ENCODE measurements around the gene UXT. TPM values are rescaled to one million over a fixed set of nuclear protein-coding genes. Genes with fewer than 3 reads are reported as not detected.
A peak's percentile ranks its signal among the peaks of the same experiment; 100 is the strongest.

Gene UXT
- total RNA-seq, 1 donor from 2014 or later, result 164 TPM

DNA sequence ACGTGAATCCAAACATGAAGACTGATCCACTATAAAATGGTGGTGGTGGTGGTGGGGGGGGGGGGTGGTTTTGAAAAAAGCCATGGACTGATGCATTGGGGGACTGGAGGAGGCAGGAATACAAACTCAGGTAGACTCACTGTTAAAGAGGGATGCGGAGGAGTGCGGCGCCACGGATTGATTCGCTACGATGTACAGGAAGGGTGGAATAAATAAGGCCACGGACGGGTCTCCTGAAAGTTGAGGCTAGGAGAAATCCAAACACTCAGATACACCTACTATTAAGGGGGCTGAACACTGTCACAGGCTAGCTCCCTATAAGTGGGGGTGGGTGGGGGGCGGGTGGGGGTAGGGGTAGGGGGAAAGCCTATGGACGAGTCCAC lies 9.2 kb downstream of the UXT start:
- DNase-seq (ENCODE audit: low read depth in 2 of 2), result no peak

DNA sequence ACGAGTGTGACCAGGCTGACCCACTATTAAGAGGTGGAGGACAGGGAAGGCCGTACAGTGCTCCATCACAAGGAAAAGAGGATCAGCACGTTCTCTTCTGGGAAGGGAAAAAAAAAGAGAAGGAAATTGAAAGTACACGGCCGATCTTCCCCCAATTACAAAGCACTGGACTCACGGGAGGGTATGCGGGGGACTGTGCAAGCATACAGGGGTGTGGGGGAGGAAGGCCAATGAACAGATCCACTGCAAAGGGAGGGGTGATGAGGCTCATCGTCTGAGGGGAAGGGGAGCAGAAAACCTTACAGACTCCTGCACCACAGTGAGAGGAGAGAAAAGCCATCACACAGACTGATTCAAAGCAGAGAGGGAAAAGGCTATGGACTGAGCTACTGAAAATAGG lies 9.7 kb downstream of the UXT start:
- no peak for DNase-seq (ENCODE audit: low read depth in 2 of 2)

DNA sequence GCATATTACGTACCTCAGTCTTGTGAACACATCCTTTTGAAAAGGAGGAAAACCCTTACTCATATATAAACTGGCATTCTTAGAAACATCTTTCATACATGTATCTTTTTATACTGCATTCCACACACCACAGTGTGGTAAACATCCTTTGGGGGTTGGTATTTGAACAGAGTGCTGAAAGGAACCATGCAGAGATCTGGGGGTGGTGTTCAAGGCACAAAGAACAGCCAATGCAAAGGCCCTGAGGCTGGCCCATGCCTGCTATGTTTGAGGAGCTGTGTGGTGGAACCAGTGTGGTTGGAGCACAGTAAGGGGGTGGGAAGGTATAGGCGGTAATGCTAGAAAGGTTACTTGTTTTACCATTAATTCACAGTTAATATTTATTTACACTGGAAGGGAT lies 10.6 kb downstream of the UXT start:
- DNase-seq (ENCODE audit: low read depth in 2 of 2), result no peak

DNA sequence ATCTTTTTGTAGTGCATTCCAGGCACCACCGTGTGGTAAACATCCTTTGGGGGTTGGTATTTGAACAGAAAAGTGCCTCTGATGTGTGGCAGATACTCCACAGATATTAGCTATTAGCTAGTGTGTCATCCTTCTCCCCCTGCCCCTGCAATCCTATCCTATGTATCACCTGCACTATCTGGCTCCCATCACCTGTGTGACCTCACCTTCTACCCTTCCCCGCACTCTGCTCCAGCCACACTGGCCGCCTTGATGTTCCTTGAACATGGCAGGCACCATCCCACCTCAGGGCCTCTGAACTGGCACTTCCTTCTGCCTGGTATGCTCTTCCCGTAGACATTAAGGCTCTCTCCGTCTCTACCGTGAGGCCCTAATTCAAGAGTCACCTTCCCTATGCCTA lies 12.3 kb downstream of the UXT start:
- DNase-seq (ENCODE audit: low read depth in 2 of 2), result no peak

DNA sequence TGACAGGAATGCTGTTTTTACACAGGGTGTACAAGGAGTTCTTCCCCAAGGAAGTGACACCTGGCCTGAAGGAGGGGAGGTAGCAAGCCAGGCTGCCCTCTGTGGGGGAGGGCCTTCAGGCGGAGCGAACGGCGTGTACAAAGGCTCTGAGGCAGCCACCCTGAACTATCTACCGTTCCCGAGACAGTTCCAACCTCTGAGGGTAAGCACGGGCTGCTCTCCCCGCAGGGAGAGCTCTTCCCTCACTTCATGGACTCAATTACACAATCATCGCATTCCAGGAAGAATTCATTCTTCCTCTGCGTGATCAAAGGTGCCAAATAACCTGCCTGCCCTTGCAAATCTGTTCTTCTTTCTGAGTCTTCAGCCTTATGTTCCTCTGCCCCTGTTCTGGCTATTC lies 13.4 kb downstream of the UXT start:
- no peak for DNase-seq (ENCODE audit: low read depth in 2 of 2)

DNA sequence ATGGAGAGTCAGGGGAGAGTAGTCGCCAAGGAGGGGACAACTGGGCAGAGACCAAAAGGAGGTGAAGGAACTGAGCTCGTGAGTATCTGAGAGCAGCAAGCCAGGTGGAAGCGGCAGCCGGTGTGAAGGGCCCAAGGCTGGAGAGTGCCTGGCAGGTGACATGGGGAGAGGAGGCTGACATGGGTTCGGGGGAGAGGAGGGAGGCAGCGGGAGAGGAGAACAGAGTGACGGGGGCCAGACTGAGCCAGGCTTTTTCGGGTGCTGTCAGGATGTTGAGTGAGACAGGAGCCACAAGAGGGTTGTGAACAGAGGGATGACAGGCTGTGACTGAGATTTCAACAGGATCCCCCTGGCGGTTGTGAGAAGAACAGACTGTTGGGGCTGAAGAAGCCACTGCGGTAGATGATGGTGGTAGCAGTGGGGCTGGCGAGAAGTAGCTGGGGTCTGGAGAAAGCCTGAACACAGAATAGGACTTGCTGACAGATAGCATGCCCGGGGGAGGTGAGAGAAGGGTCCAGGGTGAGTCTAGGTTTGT lies 14.4 kb downstream of the UXT start:
- DNase-seq (ENCODE audit: low read depth in 2 of 2), result peak; percentile 59 to 65

DNA sequence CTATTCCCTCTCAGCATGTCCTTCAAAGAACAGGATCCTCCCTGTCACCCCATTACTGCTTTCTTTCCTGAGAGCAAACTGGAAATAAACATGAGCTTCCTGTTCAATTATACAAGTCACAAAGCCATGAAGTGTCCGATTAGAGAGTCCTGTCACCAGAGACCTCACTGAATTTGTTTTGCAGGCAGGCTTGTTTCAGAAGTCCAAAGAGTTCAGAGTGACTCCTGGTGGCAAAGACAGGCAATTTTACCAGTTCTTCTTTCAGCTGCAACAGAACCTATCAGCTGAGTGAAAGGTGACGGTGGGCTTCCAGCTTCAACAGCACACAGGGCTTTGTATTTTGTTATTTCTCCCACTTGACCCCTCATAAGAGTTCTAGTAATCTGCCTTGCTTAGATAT lies 15.1 kb downstream of the UXT start:
- peak; percentile 63 to 71 for DNase-seq (ENCODE audit: low read depth in 2 of 2)

DNA sequence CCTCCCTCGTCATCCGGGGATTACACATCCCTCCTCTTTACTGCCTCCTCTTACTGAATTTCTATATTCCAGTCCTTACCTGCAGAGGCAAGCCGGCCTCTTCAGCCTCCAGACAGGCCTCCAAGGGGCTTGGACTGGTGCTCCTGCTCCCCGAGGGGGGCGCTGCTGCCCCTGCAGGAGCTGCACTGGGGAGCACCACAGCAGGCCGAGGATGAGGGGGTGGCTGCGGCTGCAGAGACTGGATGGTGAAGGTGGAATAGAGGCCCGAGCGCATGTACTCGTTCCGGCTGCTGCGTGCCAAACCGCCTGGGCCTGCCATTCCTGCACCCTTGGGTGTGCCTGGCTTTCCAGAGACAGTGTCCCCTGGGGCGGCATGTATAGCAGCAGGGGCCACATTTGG lies 20.2 kb downstream of the UXT start:
- no peak for DNase-seq (ENCODE audit: low read depth in 2 of 2)

DNA sequence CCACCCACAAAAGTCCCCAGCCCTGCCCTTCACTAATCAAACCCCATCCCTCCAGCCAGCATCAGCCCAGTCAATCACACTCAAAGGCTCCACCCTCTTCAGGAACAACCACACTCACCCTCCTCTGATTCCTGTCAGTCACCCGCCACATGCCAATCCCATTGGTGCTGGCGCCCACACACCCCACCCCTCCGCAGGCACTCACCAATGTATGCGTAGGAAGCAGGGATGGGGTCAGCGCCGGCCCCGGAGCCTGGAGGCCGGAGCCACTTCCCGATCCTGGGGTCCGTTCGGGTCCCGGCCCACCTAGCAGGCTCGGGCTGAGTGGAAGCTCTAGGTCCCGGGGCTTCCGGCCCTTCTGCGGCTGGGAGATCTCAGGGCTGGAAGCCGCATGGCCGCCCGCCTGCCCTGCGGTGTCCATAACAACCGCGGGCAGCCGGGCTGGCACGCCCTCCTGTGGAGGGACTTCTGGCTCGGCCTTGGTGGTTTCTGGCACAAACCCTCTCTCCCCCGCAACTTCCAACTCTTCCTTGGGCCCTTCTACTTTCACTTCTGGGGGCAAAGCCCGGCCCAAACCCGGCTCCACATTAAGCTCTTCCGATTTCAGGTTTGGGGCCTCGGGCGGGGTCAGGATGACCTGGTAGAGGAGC lies 21.3 kb downstream of the UXT start:
- DNase-seq (ENCODE audit: low read depth in 2 of 2), result peak; percentile 76 to 83

DNA sequence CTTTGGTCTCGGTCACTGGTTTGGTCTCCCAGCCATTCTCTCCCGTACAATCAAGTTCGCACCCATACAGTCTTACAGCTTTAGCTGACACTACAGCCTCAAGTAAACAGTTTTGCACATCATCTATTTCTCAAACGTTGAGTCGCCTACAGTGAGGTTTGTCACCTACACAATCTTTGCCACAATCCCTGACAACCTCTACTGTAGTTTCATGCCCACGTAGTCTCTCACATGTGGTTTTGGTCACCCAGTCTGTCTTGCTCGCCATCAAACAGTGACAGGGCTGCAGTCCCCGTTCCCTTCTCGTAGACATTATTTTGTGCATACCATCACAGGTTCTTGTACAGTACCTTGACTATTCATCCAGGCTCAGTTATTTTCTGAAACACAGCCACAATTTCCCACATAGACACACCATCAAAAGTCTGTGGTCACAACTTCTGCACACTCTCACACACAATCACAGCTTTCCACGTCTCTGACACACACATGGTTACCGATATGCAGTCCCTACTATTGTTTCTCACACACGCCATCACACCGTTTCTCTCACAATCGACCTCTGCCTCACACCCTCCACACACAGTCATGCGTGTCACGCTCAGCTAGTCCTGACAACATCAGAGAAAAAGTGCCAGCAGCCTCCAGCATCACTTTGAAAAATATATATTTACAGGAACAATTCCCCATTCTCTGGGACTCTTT lies 24.0 kb downstream of the UXT start:
- no peak for DNase-seq (ENCODE audit: low read depth in 2 of 2)

DNA sequence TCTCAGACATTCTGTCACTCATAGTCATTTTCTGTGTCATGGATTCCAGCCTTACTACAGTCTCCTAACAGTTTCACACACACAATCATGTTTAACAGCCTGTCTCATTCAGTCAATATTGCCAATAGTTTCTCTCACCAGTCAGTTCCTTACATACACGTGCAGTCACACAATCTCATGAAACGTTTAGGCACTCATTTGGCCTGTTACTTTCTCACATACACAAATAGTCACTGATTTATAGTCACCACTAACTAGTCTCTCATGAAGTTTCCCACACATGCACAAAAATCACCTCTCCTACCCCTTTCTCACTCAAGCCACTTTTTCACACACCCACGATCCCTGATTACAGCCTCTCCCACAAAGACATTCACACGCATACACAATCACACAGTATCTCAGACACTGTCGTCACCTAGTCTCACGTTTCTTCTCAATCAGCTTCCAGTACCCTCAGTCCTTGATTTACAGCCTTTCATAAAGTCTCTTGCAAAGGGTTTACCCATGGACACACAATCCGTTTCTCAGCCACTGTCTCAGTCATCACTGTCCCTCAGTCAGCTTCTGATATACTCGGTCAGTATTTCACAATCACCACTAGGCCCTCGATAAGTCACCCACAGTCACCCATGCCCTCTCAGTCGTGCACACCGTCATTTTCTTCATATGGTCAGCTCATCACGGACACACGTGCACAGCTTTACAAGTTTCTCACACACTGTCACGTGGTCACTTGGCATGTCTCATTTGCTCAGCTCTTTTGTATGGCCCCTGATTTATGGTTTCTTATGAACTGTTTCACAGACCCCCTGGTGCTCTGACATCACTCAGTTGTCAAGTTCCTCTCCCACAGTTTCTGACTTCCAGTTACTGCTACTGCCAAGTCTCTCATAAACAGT lies 25.0 kb downstream of the UXT start:
- DNase-seq (ENCODE audit: low read depth in 2 of 2), result no peak

DNA sequence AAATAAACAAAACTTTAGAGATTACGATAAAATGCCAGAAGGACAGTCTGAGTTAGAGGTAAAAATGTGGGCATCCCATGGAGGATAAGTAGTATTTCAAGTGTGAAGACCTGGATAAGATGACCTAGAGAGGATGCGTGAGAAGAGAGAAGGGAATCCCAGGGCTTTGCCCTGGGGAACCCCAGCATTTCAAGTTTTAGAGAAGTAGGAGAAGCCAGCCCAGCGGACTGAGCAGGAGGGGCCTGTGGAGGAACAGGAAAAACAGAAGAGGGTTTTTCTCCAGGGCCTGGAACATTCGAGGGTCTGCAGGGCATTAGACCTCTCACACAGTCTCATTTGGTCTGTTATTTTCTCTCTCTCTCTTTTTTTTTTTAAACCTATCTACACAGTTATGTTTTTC lies 26.3 kb downstream of the UXT start:
- DNase-seq (ENCODE audit: low read depth in 2 of 2), result no peak

DNA sequence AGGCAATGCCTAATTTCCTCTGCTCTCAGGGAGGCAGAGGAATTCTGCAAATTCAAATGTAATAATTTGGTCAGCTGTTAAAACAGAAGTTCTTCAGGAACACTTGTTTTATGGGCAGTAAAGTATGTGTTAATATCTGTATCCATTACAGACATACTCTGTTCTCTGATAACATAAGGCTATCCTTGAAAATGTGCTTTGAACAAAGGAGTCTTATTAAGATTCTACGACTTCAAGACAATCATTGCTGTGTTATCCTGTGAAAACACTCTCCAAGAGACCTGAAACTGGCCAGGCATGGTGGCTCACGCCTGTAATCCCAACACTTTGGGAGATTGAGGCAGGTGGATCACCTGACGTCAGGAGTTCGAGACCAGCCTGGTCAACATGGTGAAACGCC lies 27.3 kb downstream of the UXT start:
- no peak for DNase-seq (ENCODE audit: low read depth in 2 of 2)

DNA sequence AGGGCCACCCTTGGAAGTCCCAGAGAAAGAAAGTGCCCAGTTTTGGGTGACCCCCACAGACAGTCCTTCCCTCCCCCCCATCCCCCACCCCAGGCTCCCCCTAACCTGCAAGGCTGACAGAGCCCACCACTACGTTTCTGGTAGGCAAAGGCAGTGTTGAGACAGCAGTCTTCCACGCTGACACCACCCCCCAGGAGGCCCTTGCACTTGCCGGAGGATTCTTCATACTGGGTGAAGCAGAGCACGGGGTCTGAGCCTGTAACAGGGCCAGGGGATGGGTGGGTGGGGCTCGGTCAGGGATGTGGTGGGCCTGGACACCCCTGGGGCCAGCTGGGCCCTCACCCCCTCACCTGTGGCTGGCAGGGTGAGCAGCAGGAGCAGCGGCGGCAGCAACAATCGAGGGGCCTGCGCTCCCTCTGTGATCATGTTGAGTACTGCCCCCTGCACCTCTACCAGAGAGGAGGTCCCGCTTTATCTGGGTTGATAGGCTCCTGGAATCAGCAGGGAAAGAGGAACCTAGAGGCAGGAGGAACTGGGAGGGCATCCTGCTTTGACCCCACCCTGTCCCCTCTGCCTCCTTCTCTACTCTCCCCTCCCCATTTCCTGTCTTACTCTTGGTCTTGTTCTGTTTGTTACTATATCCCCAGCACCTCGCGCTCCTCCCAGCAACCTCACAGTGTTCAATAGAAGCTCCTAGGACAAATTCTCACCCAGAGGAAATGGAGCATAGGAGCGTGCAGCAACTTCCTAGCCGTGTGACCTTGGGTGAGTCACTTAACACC lies 29.4 kb downstream of the UXT start, which contains the start of gene CFP:
CFP (minus strand) TSS at position 512 of the 782 bp plus-strand sequence; CDS start at position 426, 86 bp downstream.
- no peak for DNase-seq (ENCODE audit: low read depth in 2 of 2)

DNA sequence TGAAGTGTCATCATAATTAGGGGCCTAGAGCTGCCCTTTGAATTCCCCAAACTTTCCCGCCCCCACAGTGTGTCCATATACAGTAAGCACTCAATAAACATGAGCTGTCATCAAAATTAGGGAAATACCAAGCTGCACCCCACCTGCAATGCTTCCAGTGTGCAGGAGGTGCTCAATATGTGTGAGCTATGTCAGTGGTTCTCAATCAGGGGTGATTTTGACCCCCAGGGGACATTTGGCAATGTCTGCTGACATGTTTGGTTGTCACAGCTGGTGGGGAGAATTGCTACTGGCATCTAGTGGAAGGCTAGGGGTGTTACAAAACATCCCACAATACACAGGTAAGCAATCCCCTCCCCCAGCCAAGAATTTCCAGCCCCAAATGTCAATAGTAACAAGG lies 30.0 kb downstream of the UXT start:
- no peak for DNase-seq (ENCODE audit: low read depth in 2 of 2)

DNA sequence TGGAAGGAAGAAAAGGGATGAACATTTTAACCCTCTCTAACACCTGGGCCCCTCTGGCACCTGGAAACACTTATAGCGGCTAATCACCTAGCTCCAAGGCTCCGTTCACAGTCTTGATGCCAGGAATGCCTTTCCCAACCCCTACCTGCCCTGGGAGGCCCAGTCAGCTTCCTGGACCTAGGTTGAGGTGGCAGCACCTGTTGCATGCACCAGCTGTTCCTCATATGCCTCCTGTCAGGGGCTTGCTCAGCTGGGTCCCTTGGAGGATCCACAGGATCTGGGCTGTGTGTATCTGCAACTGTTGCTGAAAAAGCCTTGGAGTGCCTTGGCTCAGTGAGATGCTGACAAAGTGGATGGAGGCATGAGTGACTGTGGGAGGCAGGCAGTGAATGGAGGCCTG lies 33.6 kb downstream of the UXT start:
- no peak for DNase-seq (ENCODE audit: low read depth in 2 of 2)

DNA sequence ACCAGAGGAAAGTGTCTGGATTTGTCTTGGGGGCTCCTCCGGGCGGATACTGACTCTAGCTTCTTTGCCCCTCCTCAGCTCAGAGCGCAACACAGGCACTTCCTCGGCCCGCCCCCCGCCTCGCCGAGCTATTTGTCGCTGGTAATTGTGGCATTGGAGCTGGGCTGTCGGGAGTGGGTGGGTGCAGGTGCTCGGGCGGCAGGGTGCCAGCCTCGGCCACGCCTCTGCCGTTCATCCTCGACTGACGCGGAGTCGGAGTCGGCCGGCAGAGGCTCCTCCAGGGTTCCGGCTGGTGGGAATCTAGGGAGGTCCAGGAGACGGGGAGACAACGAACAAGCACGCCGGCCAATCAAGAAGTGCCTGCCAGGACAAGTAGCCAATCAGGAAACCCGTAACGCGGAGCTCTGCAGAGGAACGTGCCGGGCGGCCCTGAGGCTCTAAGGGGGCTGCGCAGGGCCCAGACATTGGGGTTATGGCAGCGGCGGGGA lies 35.4 kb downstream of the UXT start:
- DNase-seq (ENCODE audit: low read depth in 2 of 2), result peak; percentile 62 to 80

DNA sequence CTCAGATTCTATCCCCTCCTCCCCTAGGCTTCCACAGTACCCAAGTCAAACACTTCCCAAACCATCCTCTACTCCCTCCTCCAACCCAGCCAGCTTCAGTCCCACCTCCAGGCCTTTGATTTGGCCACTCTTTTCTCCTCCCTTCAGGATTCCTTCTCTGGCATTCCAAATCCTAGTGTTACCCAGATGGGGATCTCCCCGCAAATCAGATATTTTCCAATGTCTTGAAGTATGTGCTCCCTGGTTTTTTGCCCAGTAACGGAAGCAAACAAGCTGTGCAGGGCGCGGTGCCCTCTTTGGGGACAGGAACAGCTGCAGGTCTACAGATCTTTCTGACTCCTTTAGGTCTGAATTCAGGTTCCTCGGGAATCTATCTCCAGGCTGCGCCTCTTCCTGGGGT lies 37.1 kb downstream of the UXT start:
- DNase-seq (ENCODE audit: low read depth in 2 of 2), result no peak

DNA sequence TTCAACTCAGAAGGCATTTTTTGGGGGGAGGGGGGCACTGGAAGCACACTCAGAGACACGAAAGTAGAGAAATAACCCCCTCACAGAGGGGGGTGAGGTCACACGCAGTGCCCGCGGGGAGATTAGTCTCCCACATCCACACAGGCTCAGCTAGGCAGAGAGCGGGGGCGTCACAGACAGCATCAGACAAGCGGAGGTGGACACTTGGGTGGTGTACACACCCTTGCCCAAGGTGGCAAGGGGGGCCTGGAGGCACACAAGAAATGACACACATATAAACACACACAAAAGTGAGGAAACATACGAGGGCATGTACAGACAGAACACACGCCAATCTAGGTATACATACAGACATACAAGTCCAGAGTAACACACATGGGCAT lies 38.7 kb downstream of the UXT start:
- DNase-seq (ENCODE audit: low read depth in 2 of 2), result no peak

DNA sequence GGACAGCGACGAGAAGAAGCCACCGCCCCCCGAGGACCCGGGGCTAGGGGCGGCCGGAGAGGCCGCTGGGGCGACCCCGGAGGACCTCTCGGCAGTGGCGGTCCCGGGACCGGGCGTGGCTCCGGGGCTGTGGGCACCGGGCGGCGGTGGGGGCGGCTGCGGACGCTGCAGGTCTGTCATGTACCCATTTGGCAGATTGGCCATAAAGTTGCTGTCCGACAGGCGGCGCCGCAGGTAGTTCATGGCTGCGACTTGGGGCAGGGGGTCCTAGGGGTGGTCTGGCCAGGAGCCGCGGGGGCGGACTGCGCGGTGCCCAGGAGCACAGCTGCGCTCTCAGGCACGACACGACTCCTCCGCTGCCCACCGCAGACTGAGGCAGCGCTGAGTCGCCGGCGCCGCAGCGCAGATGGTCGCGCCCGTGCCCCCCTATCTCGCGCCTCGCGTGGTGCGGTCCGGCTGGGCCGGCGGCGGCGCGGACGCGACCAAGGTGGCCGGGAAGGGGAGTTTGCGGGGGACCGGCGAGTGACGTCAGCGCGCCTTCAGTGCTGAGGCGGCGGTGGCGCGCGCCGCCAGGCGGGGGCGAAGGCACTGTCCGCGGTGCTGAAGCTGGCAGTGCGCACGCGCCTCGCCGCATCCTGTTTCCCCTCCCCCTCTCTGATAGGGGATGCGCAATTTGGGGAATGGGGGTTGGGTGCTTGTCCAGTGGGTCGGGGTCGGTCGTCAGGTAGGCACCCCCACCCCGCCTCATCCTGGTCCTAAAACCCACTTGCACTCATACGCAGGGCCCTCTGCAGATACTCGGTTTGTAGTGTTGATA lies 39.3 kb downstream of the UXT start, which contains the start of gene SYN1:
SYN1 (minus strand) TSS at position 372 of the 817 bp plus-strand sequence; CDS start at position 243, 129 bp downstream.
- peak; percentile 85 to 89 for DNase-seq (ENCODE audit: low read depth in 2 of 2)
